Measurements from ENCODE around the gene ZEB1.
"Not testable (repeated sequence)": the region's sequence is repeated elsewhere in the genome, so short reads cannot be mapped to it uniquely, and the experiment has no call there.

DNA sequence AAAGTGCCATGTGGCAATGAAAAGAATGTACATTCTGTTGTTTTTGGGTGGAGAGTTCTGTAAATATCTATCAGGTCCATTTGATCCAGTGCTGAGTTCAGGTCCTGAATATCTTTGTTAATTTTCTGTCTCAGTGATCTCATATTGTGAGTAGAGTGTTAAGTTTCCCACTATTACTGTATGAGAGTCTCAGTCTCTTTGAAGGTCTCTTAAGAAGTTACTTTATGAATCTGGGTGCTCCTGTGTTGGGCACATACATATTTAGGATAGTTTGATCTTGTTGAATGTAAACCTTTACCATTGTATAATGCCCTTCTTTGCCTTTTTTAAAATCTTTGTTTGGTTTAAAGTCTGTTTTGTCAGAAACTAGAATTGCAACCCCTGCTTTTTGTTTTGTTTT lies 109.5 kb downstream of the ZEB1 start:
- TF ChIP-seq, protein P1, sequence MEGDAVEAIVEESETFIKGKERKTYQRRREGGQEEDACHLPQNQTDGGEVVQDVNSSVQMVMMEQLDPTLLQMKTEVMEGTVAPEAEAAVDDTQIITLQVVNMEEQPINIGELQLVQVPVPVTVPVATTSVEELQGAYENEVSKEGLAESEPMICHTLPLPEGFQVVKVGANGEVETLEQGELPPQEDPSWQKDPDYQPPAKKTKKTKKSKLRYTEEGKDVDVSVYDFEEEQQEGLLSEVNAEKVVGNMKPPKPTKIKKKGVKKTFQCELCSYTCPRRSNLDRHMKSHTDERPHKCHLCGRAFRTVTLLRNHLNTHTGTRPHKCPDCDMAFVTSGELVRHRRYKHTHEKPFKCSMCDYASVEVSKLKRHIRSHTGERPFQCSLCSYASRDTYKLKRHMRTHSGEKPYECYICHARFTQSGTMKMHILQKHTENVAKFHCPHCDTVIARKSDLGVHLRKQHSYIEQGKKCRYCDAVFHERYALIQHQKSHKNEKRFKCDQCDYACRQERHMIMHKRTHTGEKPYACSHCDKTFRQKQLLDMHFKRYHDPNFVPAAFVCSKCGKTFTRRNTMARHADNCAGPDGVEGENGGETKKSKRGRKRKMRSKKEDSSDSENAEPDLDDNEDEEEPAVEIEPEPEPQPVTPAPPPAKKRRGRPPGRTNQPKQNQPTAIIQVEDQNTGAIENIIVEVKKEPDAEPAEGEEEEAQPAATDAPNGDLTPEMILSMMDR (conservative IDR thresholded peaks at IDR 0.05) = not testable (repeated sequence)
- TF ChIP-seq EZH2 (IDR thresholded peaks at IDR 0.05; ENCODE audit: low read depth) = not testable (repeated sequence)

All from PC-9 (cell line).